Stomach (tissue), 4 donors: ENCODE measurements around the gene GGT7.

Source experiments
- CTCF ChIP-seq, 7 experiments: fragments of 450-650 bp in 4 of 7; fragments of 200-600 bp in 3 of 7; sonication (generic) in 3 of 7; IDR thresholded peaks; one replicate each; pipeline ENCODE4 v1.5.1; 2016 to 2019; ENCODE audit warnings: antibody characterized with exemption in 7 of 7, control low read depth in 2 of 7, mild to moderate bottlenecking in 1 of 7
- EP300 ChIP-seq: sonication (generic); formaldehyde crosslinking; IDR thresholded peaks from one replicate; pipeline ENCODE4 v1.6.1; 2017; ENCODE audit warnings: antibody characterized with exemption
- POLR2A ChIP-seq, 4 donors: fragments of 450-650 bp; IDR thresholded peaks; one replicate each; pipeline ENCODE4 v1.6.1; 2016; ENCODE audit warnings: antibody characterized with exemption in 4 of 4, control low read depth in 2 of 4, mild to moderate bottlenecking in 1 of 4, moderate library complexity in 1 of 4

- TF ChIP-seq POLR2A (IDR thresholded peaks at IDR 0.05), result no peak
- TF ChIP-seq CTCF (IDR thresholded peaks at IDR 0.05), result no peak
- no peak for TF ChIP-seq EP300
Observed at GRCh38 chr20:34915749-34916455, 43.2 kb upstream of the GGT7 start.
